Mammary epithelial cell (primary cell): ENCODE results near the gene TTC39C.

Source experiments
- CTCF ChIP-seq, 2 donors: IDR thresholded peaks in 1 of 2; conservative IDR thresholded peaks in 1 of 2; 2 replicates each; pipeline ENCODE4 v1.5.1; 2011 to 2012; ENCODE audit warnings: inconsistent platforms in 2 of 2, low read length in 2 of 2, mild to moderate bottlenecking in 2 of 2, control low read depth in 1 of 2, low read depth in 1 of 2; ENCODE audit not compliant: insufficient read depth in 1 of 2; ENCODE audit errors: extremely low read depth in 1 of 2
- EZH2 ChIP-seq: IDR thresholded peaks from 2 replicates; pipeline ENCODE4 v1.6.1; 2012; ENCODE audit warnings: low read length, inconsistent platforms, borderline replicate concordance

- no peak for TF ChIP-seq CTCF (conservative IDR thresholded peaks at IDR 0.05 in 1 of 2, IDR thresholded peaks at IDR 0.05 in 1 of 2; ENCODE audit: extremely low read depth in 1 of 2, insufficient read depth in 1 of 2, low read depth in 1 of 2, low read length in 2 of 2)
- no peak for TF ChIP-seq EZH2
These were observed 113.2 kb downstream of the TTC39C start for GRCh38 chr18:24127735-24128134.
